Activated naive CD8-positive, alpha-beta T cell treated with anti-CD3 and anti-CD28 coated beads for 36 hours (primary cell): ENCODE measurements around the gene CDC16. TPM values are rescaled to one million over a fixed set of nuclear protein-coding genes. Genes with fewer than 3 reads are reported as not detected.
A peak's percentile ranks its signal among the peaks of the same experiment; 100 is the strongest.
"Not testable (repeated sequence)": the region's sequence is repeated elsewhere in the genome, so short reads cannot be mapped to it uniquely, and the experiment has no call there.

Source experiments
- DNase-seq: peaks from one replicate; pipeline ENCODE4 v3.0.0; 2021
- H3K27ac Mint-ChIP-seq: one replicate; pipeline ENCODE4 v1.8.0; 2022; ENCODE audit warnings: mild to moderate bottlenecking, moderate library complexity, mixed read lengths
- H3K27me3 Mint-ChIP-seq: one replicate; pipeline ENCODE4 v1.8.0; 2022; ENCODE audit warnings: mild to moderate bottlenecking, mixed read lengths
- H3K36me3 Mint-ChIP-seq: one replicate; pipeline ENCODE4 v1.8.0; 2021; ENCODE audit warnings: mild to moderate bottlenecking, mixed read lengths
- H3K4me1 Mint-ChIP-seq: one replicate; pipeline ENCODE4 v1.8.0; 2021; ENCODE audit warnings: mixed read lengths
- H3K4me3 Mint-ChIP-seq: one replicate; pipeline ENCODE4 v1.8.0; 2022; ENCODE audit warnings: mild to moderate bottlenecking, moderate library complexity, mixed read lengths
- H3K9me3 Mint-ChIP-seq: one replicate; pipeline ENCODE4 v1.8.0; 2022; ENCODE audit warnings: mixed read lengths
- total RNA-seq, 2 experiments: library from RNA; stranded (reverse); gene quantifications; one replicate each; pipeline ENCODE4 v1.2.3, GENCODE V29; 2021

The CDC16 gene
- total RNA-seq, 2 experiments from 2014 or later: 72.8 to 73.0 TPM

DNA sequence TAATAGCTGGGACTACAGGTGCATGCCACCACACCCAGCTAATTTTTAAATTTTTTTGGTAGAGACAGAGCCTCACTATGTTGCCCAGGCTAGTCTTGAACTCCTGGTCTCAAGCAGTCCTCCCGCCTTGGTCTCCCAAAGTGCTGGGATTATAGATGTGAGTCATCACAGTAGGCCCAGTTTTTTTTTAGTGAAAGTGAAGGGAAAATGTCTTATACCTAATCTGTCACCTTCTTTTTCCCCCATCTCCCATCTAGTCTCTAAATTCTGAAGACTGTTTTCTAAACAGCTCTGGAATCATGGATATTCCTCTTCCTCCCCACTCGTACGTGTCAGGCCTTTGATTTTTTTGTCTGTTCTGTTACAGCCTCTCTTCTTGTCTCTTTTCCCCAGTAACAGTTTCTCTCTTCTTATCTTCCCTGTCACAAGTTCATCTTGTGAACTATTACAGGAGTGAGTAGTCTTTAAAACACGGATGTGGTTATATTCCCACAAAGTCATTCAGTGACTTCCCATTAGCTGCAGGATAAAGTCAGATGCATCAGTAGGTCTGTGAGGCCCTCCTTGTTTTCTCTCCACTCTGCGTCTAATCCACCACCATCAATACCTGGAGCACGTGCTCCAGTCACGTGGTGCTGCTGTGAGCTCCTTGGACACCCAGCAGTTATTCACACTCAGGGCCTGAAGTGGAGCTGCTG lies 2.9 kb downstream of the CDC16 start:
- no peaks in the 10 kb centered on the region for H3K27me3 Mint-ChIP-seq
- H3K4me1 Mint-ChIP-seq: peaks cover 30% of the 10 kb centered on the region
- peaks cover 4% of the 10 kb centered on the region for H3K9me3 Mint-ChIP-seq
- peaks cover 31% of the 10 kb centered on the region for H3K36me3 Mint-ChIP-seq
- no peak overlapping the region for H3K27ac Mint-ChIP-seq
- H3K4me3 Mint-ChIP-seq: peak overlapping the region; percentile 9
- no peak for DNase-seq

DNA sequence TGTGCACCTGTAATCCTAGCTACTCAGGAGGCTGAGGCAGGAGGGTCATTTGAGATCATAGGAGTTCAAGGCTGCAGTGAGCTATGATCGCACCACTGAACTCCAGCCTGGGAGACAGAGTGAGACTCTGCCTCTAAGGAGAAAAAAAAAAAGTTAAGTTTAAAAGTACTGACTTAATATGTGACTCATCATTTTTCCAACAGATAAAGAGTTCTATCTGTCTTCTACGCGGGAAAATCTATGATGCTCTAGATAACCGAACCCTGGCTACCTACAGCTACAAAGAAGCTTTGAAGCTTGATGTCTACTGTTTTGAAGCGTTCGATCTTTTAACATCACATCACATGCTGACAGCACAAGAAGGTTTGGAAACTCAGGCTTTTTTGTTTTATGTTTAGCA lies 7.2 kb downstream of the CDC16 start:
- Mint-ChIP-seq H3K27ac (no peak overlapping the region), H3K36me3 (peaks cover 44% of the 10 kb centered on the region), H3K27me3 (no peaks in the 10 kb centered on the region), H3K4me3 (no peak overlapping the region), H3K4me1 (peaks cover 12% of the 10 kb centered on the region), H3K9me3 (no peaks in the 10 kb centered on the region)
- no peak for DNase-seq

DNA sequence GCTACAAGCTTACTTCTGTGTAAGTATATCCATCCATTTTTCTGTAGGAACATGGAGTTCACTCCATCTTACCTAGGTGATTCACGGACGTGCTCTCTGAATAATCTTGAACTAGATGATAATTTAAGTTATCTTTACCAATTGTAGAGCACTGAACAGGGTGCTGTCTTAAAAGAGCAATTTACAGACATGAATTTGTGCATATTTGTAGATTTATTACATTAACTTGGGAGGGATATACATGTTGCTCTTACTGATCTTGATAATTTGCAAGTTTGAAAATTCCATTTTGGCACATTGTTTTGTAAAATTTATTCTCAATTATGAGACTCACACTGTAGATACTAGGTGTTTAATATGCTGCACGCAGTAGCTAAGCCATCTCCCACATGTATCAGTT lies 9.3 kb downstream of the CDC16 start:
- Mint-ChIP-seq H3K4me1 (peaks cover 5% of the 10 kb centered on the region), H3K9me3 (no peaks in the 10 kb centered on the region), H3K4me3 (no peak overlapping the region), H3K36me3 (peaks cover 38% of the 10 kb centered on the region), H3K27me3 (no peaks in the 10 kb centered on the region), H3K27ac (no peak overlapping the region)
- no peak for DNase-seq

DNA sequence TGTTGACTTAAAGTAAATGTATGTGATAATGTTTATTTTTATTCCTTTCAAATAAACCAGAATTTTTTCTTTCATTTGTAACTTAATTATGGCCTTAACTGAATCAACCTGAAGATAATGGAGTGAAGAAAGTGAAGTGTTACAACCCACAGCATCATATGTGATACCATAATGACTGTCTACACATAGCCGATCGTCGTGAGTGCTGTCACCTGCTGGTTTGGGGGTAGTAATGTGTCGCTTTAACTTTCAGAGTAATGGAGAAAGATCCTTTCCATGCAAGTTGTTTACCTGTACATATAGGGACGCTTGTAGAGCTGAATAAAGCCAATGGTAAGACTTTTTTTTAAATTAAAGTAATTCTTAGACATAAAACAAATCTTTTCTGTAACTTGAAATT lies 9.9 kb downstream of the CDC16 start:
- no peak for DNase-seq
- Mint-ChIP-seq H3K36me3 (peaks cover 36% of the 10 kb centered on the region), H3K27ac (no peak overlapping the region), H3K4me3 (no peak overlapping the region), H3K4me1 (peaks cover 3% of the 10 kb centered on the region), H3K27me3 (no peaks in the 10 kb centered on the region), H3K9me3 (no peaks in the 10 kb centered on the region)

DNA sequence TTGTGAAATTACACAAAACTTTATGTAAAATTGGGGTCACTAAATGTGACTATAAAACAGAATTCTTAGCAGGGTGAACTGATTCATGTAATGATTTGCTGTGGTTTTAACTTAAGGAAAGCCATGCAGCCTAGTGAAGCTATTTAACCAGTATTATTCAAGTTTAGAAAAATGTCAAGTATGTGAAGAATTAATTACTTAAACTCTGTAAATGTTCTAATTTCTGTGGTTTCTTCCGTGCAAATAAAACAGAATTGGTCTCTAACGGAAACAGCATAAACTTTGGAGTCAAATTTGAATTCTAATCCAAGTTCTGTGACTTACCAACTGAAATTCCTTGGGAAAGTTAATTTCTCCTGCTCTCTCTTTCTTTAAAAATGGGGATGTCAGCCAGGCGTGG lies 13.3 kb downstream of the CDC16 start:
- Mint-ChIP-seq H3K4me1 (peaks cover 4% of the 10 kb centered on the region), H3K27me3 (no peaks in the 10 kb centered on the region), H3K4me3 (no peak overlapping the region), H3K36me3 (peaks cover 31% of the 10 kb centered on the region), H3K27ac (no peak overlapping the region), H3K9me3 (no peaks in the 10 kb centered on the region)
- no peak for DNase-seq

DNA sequence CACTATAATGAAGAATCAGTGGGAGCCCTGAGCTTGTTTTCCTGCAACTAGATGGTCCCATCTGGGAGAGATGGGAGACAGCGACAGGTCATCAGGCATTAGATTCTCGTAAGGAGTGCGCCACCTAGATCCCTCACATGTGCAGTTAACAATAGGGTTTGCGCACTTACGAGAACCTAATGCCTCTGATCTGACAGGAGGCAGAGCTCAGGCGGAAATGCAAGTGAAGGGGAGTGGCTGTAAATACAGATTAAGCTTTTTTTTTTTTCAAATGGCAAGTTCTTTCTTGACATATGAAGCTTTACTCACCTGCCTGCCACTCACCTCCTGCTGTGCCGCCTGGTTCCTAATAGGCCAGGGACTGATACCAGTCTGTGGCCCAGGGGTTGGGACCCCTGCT lies 14.4 kb downstream of the CDC16 start:
- no peak for DNase-seq
- Mint-ChIP-seq H3K27ac (no peak overlapping the region), H3K36me3 (peaks cover 26% of the 10 kb centered on the region), H3K4me1 (peaks cover 6% of the 10 kb centered on the region), H3K27me3 (no peaks in the 10 kb centered on the region), H3K4me3 (no peak overlapping the region), H3K9me3 (no peaks in the 10 kb centered on the region)

DNA sequence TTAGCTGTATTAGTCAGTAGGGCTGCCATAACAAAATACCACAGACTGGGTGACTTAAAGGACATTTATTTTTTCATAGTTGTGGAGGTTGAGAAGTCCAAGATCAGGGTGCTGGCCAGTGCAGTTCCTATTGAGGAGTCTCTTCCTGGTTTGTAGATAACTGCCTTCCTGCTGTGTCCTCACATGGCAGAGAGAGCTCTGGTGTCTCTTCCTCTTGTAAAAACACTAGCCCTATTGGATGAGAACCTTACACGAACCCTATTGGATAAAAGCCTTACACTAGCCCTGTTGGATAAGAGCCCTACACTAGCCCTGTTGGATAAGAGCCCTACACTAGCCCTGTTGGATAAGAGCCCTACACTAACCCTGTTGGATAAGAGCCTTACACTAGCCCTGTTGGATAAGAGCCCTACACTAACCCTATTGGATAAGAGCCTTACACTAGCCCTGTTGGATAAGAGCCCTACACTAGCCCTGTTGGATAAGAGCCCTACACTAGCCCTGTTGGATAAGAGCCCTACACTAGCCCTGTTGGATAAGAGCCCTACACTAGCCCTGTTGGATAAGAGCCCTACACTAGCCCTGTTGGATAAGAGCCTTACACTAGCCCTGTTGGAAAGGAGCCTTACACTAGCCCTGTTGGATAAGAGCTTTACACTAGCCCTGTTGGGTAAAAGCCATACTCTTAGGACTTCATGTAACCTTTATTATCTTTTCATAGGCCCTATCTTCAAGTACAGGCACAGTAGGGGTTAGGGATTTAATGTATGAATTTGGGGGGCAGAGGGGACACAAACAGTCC lies 17.1 kb downstream of the CDC16 start:
- H3K9me3 Mint-ChIP-seq, H3K27me3 Mint-ChIP-seq, H3K4me1 Mint-ChIP-seq, H3K27ac Mint-ChIP-seq, H3K4me3 Mint-ChIP-seq, DNase-seq: not testable (repeated sequence)
- peaks cover 27% of the 10 kb centered on the region for H3K36me3 Mint-ChIP-seq

DNA sequence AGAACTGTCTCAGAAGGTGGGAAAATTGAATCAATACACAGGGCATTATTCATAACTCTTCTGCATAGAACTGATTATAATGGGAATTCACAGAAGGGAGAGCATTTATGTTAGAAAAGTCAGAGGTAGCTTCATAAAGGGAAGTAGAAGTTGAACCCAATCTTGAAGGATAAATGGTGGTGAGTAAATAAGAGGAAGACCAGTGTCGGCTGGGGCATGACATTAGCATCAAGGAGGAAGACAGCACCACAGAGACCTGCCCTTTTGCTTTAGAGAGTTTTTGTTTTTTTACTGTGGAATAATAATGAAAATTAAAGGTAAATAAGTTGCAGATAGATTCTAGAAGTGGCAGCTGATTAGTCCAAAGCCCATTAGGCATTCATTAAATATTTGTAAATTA lies 21.9 kb downstream of the CDC16 start:
- Mint-ChIP-seq H3K27ac (no peak overlapping the region), H3K4me1 (peaks cover 3% of the 10 kb centered on the region), H3K9me3 (no peaks in the 10 kb centered on the region), H3K27me3 (no peaks in the 10 kb centered on the region), H3K36me3 (peaks cover 34% of the 10 kb centered on the region), H3K4me3 (no peak overlapping the region)
- no peak for DNase-seq

DNA sequence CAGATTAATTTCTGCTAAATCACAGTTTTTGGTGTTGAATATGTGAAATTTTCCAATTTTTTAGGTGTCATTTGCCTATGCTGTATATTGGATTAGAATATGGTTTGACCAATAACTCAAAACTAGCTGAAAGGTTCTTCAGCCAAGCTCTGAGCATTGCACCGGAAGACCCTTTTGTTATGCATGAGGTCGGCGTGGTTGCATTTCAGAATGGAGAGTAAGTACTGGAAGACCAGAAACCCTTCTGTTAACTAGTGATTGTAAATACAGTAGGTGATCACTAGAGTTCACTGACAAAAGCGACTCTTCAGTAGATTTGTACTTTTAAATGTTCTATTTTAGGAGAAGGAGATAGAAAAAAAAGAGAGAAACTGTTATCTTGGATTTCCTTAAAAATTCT lies 22.3 kb downstream of the CDC16 start:
- no peaks in the 10 kb centered on the region for H3K9me3 Mint-ChIP-seq
- no peak overlapping the region for H3K4me3 Mint-ChIP-seq
- no peak for DNase-seq
- H3K36me3 Mint-ChIP-seq: peaks cover 34% of the 10 kb centered on the region
- no peak overlapping the region for H3K27ac Mint-ChIP-seq
- peaks cover 6% of the 10 kb centered on the region for H3K4me1 Mint-ChIP-seq
- no peaks in the 10 kb centered on the region for H3K27me3 Mint-ChIP-seq

DNA sequence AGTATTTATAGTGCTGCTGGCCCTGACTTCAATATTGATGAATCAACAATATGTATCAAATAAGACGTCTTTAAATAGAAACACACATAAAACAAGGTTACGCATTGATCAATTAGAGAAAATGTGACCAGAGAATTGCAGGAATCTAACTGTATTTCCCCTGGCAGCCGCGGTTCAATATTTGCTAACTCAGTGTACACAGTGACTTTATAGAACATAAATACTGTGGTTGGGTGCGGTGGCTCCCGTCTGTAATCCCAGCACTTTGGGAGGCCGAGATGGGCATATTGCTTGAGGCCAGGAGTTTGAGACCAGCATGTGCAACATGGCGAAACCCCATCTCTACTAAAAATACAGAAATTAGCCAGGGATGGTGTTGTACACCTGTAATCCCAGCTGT lies 23.9 kb downstream of the CDC16 start:
- Mint-ChIP-seq H3K9me3 (no peaks in the 10 kb centered on the region), H3K27ac (no peak overlapping the region), H3K4me1 (peaks cover 19% of the 10 kb centered on the region), H3K4me3 (no peak overlapping the region), H3K27me3 (no peaks in the 10 kb centered on the region), H3K36me3 (peaks cover 45% of the 10 kb centered on the region)
- DNase-seq: no peak

DNA sequence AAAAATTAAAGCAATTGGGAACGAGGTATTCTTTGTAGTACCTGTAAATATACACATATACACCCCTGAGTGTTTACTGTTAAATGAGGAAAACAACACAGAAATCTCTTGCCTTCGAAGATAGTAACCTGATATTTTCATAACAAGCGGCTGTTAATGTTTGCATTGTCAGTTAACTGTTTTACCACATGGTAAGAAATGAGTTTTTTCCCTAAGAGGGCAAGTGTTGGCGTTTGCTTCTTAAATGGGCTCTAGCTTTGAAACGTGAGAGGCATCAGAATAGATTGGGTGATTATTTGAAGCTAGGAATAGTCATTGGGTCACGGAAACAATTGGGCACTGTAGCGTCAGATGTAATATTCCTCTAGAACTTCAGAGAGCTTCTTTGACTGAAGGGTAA lies 24.7 kb downstream of the CDC16 start:
- H3K4me3 Mint-ChIP-seq: no peak overlapping the region
- H3K4me1 Mint-ChIP-seq: peaks cover 20% of the 10 kb centered on the region

DNA sequence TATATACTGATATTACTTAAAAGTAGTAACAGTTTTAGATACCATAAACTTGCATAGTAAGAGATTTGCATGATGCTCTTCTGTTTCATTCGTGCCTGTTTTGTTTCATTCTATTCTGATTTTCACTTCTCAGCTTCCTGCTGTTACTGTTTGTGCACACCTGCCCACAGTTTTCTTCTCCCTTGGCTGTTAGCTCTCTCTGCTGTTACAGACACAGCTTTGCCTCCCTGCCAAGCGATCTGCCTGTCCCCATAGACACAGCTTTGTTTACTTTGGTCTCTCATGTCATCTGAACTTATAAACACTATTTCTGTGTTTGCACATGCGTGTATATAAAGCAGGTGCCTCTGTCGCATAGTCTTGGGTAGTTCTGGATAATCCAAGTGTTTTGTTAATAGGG lies 25.3 kb downstream of the CDC16 start:
- Mint-ChIP-seq H3K27me3 (no peaks in the 10 kb centered on the region), H3K4me1 (peaks cover 20% of the 10 kb centered on the region), H3K27ac (no peak overlapping the region), H3K9me3 (no peaks in the 10 kb centered on the region), H3K36me3 (peaks cover 43% of the 10 kb centered on the region), H3K4me3 (no peak overlapping the region)
- no peak for DNase-seq

More for the DNA sequence above, 24.7 kb downstream of the CDC16 start:
- Mint-ChIP-seq H3K27ac (no peak overlapping the region), H3K36me3 (peaks cover 45% of the 10 kb centered on the region), H3K27me3 (no peaks in the 10 kb centered on the region), H3K9me3 (no peaks in the 10 kb centered on the region)
- no peak for DNase-seq

DNA sequence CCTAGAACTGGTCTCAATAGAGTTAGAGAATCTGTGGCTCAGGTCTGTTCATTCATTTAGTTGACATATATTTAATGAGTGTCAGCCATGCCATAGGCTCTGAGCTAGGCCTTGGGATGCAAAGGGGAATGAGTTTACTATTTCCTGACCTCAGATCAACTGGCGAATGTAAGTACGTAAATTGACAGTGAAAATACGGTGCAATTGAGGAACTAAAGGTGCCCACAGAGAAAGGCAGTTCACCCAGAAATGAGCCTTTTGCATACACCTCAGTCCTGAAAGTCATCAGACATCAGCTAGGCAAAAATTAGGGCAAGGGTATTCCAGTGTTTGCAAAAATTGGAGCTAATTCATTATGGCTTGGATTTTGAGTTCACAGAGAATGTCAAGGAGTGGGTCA lies 26.1 kb downstream of the CDC16 start:
- Mint-ChIP-seq H3K4me3 (no peak overlapping the region), H3K27me3 (no peaks in the 10 kb centered on the region), H3K4me1 (peaks cover 20% of the 10 kb centered on the region), H3K9me3 (no peaks in the 10 kb centered on the region), H3K36me3 (peaks cover 46% of the 10 kb centered on the region), H3K27ac (no peak overlapping the region)
- DNase-seq: no peak

DNA sequence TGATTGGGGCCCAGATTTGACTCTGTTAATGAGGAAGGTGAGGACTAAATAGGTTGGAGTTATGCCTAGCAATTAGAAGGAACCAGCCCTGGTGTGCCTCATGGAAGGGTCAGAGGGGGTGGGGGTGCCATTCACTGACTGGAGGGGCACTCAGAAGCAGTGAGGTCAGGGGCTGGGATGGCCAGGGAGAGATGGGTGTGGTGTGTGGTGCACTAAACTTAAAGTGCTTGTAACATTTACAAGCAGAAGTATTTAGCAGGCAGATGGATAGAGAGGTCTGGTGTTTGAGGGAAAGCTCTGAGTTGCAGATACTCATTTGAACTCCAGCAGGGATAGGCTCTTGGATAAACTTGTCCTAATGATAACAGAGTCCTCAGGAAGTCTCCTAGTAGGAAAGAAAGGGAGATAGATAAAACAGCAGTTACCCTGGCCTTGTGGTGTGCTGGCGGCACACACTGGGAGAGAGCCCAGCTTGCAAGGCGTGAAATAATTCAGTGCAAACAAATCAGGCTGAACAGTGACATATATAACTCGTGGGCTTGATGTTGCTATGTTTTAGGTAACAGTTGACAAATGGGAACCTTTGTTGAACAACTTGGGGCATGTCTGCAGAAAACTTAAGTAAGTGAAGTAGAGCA lies 26.8 kb downstream of the CDC16 start:
- DNase-seq: no peak
- Mint-ChIP-seq H3K27ac (no peak overlapping the region), H3K4me3 (no peak overlapping the region), H3K36me3 (peaks cover 49% of the 10 kb centered on the region), H3K27me3 (no peaks in the 10 kb centered on the region), H3K4me1 (peaks cover 20% of the 10 kb centered on the region), H3K9me3 (no peaks in the 10 kb centered on the region)

DNA sequence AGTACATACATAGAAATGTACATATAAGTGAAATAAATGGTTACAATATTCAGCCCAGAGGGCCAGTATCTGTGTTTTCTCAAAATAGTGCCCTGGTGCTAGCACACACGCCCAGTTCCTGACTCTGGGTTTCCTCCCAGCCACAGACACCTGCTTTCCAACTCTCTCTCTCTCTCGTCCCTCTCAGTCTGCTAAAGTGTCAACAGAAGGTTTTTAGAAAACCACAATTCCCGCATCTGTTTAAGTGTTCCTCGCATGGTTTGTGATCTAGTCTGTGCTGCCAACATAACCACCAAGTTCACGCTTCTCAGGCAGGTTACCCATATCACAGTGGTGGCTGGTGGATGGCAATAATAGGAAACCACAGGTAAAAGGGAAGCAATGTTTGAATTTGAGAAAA lies 28.9 kb downstream of the CDC16 start:
- Mint-ChIP-seq H3K27me3 (no peaks in the 10 kb centered on the region), H3K36me3 (peaks cover 54% of the 10 kb centered on the region), H3K4me1 (peaks cover 27% of the 10 kb centered on the region), H3K9me3 (no peaks in the 10 kb centered on the region), H3K4me3 (no peak overlapping the region), H3K27ac (peak overlapping the region; percentile 22)
- no peak for DNase-seq
